Tibial nerve (tissue), 4 donors: Measurements from ENCODE around the gene CDH4. TPM values are rescaled to one million over a fixed set of nuclear protein-coding genes. Genes with fewer than 3 reads are reported as not detected.

ENCODE experiments used
- DNase-seq, 2 donors: peaks; one replicate each; pipeline ENCODE4 v3.0.0-alpha.2; 2019; ENCODE audit warnings: low spot score in 2 of 2
- H3K27ac ChIP-seq, 4 donors: fragments of 200-600 bp; sonication (generic) in 3 of 4; one replicate each; pipeline ENCODE4 v1.5.1; 2017 to 2019; ENCODE audit warnings: mild to moderate bottlenecking in 1 of 4
- H3K27me3 ChIP-seq, 2 donors: fragments of 200-600 bp; sonication (generic) in 1 of 2; one replicate each; pipeline versions ENCODE4 v1.5.1 to v1.6.0; 2017 to 2019
- H3K36me3 ChIP-seq, 3 donors: fragments of 200-600 bp; sonication (generic); one replicate each; pipeline ENCODE4 v1.5.1; 2018 to 2019
- H3K4me1 ChIP-seq, 4 donors: fragments of 200-600 bp; sonication (generic) in 3 of 4; one replicate each; pipeline ENCODE4 v1.5.1; 2017 to 2019
- H3K4me3 ChIP-seq, 4 donors: fragments of 200-600 bp; sonication (generic) in 3 of 4; one replicate each; pipeline ENCODE4 v1.5.1; 2017 to 2019; ENCODE audit warnings: mild to moderate bottlenecking in 1 of 4, moderate library complexity in 1 of 4
- H3K9me3 ChIP-seq, 4 donors: fragments of 200-600 bp; sonication (generic) in 3 of 4; one replicate each; pipeline ENCODE4 v1.5.1; 2017 to 2019
- CTCF ChIP-seq, 5 experiments: fragments of 200-600 bp in 3 of 5; fragments of 450-650 bp in 2 of 5; sonication (generic) in 3 of 5; IDR thresholded peaks; one replicate each; pipeline ENCODE4 v1.5.1; 2016 to 2019; ENCODE audit warnings: antibody characterized with exemption in 5 of 5, mild to moderate bottlenecking in 3 of 5, moderate library complexity in 2 of 5
- EP300 ChIP-seq, 2 donors: sonication (generic); formaldehyde crosslinking; IDR thresholded peaks; one replicate each; pipeline ENCODE4 v1.6.1; 2017; ENCODE audit warnings: antibody characterized with exemption in 2 of 2, mild to moderate bottlenecking in 1 of 2
- POLR2A ChIP-seq, 2 donors: fragments of 450-650 bp; IDR thresholded peaks; one replicate each; pipeline ENCODE4 v1.6.1; 2017; ENCODE audit warnings: antibody characterized with exemption in 2 of 2, mild to moderate bottlenecking in 2 of 2, moderate library complexity in 2 of 2
- WGBS, 2 donors: methylation state at CpG; one replicate each; pipeline ENCODE4 v1.1.5; 2018; 5-methylcytosine and 5-hydroxymethylcytosine counted together
- total RNA-seq, 4 donors: library from RNA; depleted of rRNA; stranded (reverse); fragments of >200 nt; gene quantifications; one replicate each; pipeline ENCODE4 v1.1.0, GENCODE V29; 2016

CDH4 gene
- total RNA-seq, 4 donors from 2014 or later = 0.78 to 2.3 (median 1.0) TPM

- Histone ChIP-seq H3K27me3 (no peaks in the 10 kb centered on the region), H3K36me3 (no peaks in the 10 kb centered on the region), H3K27ac (no peak overlapping the region), H3K4me1 (no peaks in the 10 kb centered on the region), H3K9me3 (no peaks in the 10 kb centered on the region), H3K4me3 (no peak overlapping the region)
- 90 to 92% methylated on average over 7 of the region's 7 CpGs for WGBS, 2 donors
- TF ChIP-seq EP300 (IDR thresholded peaks at IDR 0.05) = no peak
- TF ChIP-seq CTCF (IDR thresholded peaks at IDR 0.05) = no peak
- no peak for TF ChIP-seq POLR2A (IDR thresholded peaks at IDR 0.05)
- DNase-seq = no peak
Measured at GRCh38 chr20:61690150-61690549, 438.1 kb downstream of the CDH4 start.

- Histone ChIP-seq H3K27ac (no peak overlapping the region), H3K36me3 (no peaks in the 10 kb centered on the region), H3K4me1 (no peaks in the 10 kb centered on the region), H3K4me3 (no peak overlapping the region), H3K27me3 (no peaks in the 10 kb centered on the region), H3K9me3 (no peaks in the 10 kb centered on the region)
- DNase-seq = no peak
- TF ChIP-seq EP300 (IDR thresholded peaks at IDR 0.05) = no peak
- TF ChIP-seq CTCF (IDR thresholded peaks at IDR 0.05) = no peak
- TF ChIP-seq POLR2A (IDR thresholded peaks at IDR 0.05) = no peak
- 78 to 82% methylated on average over 16 of the region's 16 CpGs for WGBS, 2 donors
Measured at GRCh38 chr20:61690993-61691838, 439.2 kb downstream of the CDH4 start.

GRCh38 chr20:61691978-61692377 is 439.9 kb downstream of the CDH4 start:
- no peaks in the 10 kb centered on the region for H3K27me3 ChIP-seq
- no peak for DNase-seq
- TF ChIP-seq CTCF (IDR thresholded peaks at IDR 0.05) (no peak), POLR2A (IDR thresholded peaks at IDR 0.05) (no peak), EP300 (IDR thresholded peaks at IDR 0.05) (no peak)
- H3K27ac ChIP-seq = no peak overlapping the region
- 86 to 89% methylated on average over 1 of the region's 1 CpG for WGBS, 2 donors
- H3K4me1 ChIP-seq = no peaks in the 10 kb centered on the region
- H3K4me3 ChIP-seq = no peak overlapping the region
- no peaks in the 10 kb centered on the region for H3K36me3 ChIP-seq
- H3K9me3 ChIP-seq = no peaks in the 10 kb centered on the region

- DNase-seq = no peak
- H3K27me3 ChIP-seq = no peaks in the 10 kb centered on the region
- WGBS, 2 donors = 76 to 78% methylated on average over 6 of the region's 6 CpGs
- H3K4me1 ChIP-seq = no peaks in the 10 kb centered on the region
- H3K36me3 ChIP-seq = no peaks in the 10 kb centered on the region
- no peak overlapping the region for H3K27ac ChIP-seq
- H3K4me3 ChIP-seq = no peak overlapping the region
- H3K9me3 ChIP-seq = no peaks in the 10 kb centered on the region
- TF ChIP-seq POLR2A (IDR thresholded peaks at IDR 0.05) (no peak), EP300 (IDR thresholded peaks at IDR 0.05) (no peak), CTCF (IDR thresholded peaks at IDR 0.05) (no peak)
Measured at GRCh38 chr20:61692479-61692878, 440.4 kb downstream of the CDH4 start.

- DNase-seq = no peak
- H3K4me1 ChIP-seq = no peaks in the 10 kb centered on the region
- no peak overlapping the region for H3K27ac ChIP-seq
- H3K36me3 ChIP-seq = no peaks in the 10 kb centered on the region
- H3K27me3 ChIP-seq = no peaks in the 10 kb centered on the region
- no peaks in the 10 kb centered on the region for H3K9me3 ChIP-seq
- TF ChIP-seq POLR2A (IDR thresholded peaks at IDR 0.05) (no peak), CTCF (IDR thresholded peaks at IDR 0.05) (no peak), EP300 (IDR thresholded peaks at IDR 0.05) (no peak)
- no peak overlapping the region for H3K4me3 ChIP-seq
- 71 to 86% methylated on average over 12 of the region's 12 CpGs for WGBS, 2 donors
Measured at GRCh38 chr20:61693055-61693600, 441.1 kb downstream of the CDH4 start.
